ENCODE measurements around the gene GDPD3.
"Not testable (repeated sequence)": the region's sequence is repeated elsewhere in the genome, so short reads cannot be mapped to it uniquely, and the experiment has no call there.

The GDPD3 gene

GRCh38 chr16:30113031-30113710, at the start of gene GDPD3:
Gene GDPD3 (minus strand): TSS chr16:30113537. CDS start chr16:30113478, 59 bp downstream.
- DNase-seq (ENCODE audit: low read depth in 2 of 2, low spot score in 1 of 2), result no peak

DNA sequence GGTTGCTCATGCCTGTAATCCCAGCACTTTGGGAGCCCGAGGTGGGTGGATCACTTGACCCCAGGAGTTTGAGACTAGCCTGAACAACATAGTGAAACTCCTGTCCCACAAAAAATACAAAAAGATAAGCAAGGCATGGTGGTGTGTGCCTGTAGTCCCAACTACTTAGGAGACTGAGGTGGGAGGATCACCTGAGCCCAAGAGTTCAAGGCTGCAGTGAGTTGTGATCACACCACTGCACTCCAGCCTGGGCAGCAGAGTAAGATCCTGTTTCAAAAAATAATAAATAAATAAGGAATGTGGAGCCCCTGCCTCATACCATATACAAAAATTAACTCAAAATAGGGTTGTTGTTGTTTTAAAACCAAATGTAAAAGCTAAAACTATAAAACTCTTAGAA, 43.9 kb upstream of the GDPD3 start:
- no peak for DNase-seq (ENCODE audit: low read depth in 2 of 2, low spot score in 1 of 2)

- DNase-seq (ENCODE audit: low read depth in 2 of 2, low spot score in 1 of 2), result no peak
Observed at GRCh38 chr16:30155188-30155587, 41.9 kb upstream of the GDPD3 start.

GRCh38 chr16:30152517-30152916, 39.2 kb upstream of the GDPD3 start:
- DNase-seq (ENCODE audit: low read depth in 2 of 2, low spot score in 1 of 2), result no peak

DNA sequence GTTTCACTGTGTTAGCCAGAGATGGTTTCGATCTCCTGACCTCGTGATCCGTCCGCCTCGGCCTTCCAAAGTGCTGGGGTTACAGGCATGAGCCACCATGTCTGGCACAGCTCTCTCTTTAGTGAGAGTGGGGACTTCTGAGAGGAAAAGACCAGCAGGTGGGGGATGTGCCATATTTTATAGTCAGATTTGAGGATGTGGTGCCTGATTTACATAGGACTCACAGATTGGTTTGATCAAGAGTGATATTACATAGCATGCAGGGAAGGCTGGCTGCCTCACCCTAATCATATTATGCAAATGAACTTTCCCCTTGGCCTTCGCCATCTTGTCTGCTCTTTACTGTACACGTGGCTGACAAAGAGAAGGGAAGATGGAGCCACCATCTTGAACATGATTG, 37.8 kb upstream of the GDPD3 start:
- no peak for DNase-seq (ENCODE audit: low read depth in 2 of 2, low spot score in 1 of 2)

GRCh38 chr16:30149250-30149930, 36.1 kb upstream of the GDPD3 start:
- no peak for DNase-seq (ENCODE audit: low read depth in 2 of 2, low spot score in 1 of 2)

GRCh38 chr16:30147843-30148510, 34.6 kb upstream of the GDPD3 start:
- DNase-seq (ENCODE audit: low read depth in 2 of 2, low spot score in 1 of 2), result no peak

- no peak for DNase-seq (ENCODE audit: low read depth in 2 of 2, low spot score in 1 of 2)
Observed at GRCh38 chr16:30145657-30146056, 32.3 kb upstream of the GDPD3 start.

GRCh38 chr16:30144917-30145316, 31.6 kb upstream of the GDPD3 start:
- no peak for DNase-seq (ENCODE audit: low read depth in 2 of 2, low spot score in 1 of 2)

- no peak for DNase-seq (ENCODE audit: low read depth in 2 of 2, low spot score in 1 of 2)
Observed at GRCh38 chr16:30144017-30144416, 30.7 kb upstream of the GDPD3 start.

DNA sequence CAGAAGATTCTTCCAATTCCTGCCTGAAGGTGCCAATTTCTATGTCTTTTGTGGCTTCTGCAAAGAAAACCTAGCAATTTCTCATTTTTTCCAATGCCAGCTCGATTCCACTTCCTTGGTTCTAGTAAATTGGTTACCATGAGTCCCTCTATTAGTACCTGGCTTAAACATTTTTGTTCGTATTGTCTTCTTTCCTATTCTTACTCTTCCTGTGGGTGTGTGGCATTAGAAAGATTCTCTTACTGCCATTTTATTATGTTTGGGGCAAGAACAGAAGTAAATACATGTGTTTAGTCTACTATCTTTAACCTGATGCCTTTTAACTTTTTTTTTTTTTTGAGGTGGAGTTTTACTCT, 30.0 kb upstream of the GDPD3 start:
- DNase-seq (ENCODE audit: low read depth in 2 of 2, low spot score in 1 of 2), result no peak

DNA sequence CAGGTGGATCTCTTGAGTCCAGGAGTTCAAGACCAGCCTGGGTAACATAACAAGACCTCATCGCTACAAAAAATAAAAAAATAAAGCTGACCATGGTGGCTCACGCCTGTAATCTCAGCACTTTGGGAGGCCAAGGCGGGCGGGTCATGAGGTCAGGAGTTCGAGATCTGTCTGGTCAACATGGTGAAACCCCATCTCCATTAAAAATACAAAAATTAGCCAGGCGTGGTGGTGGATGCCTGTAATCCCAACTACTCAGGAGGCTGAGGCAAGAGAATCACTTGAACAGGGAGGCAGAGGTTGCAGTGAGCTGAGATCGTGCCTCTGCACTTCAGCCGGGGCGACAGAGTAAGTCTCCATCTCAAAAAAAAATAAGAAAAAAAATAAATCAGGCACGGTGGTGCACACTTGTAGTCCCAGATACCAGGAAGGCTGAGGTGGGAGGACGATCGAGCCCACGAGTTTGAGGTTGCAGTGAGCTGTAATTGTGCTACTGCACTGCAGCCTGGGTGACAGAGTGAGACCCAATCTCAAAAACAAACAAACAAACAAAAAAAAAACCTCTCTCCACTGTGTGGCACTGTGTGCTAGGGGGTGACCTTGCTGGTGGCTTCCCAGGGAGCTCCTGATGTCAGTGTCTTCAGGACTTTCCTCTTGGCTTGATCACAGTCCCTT, 29.5 kb upstream of the GDPD3 start:
- DNase-seq (ENCODE audit: low read depth in 2 of 2, low spot score in 1 of 2), result no peak

DNA sequence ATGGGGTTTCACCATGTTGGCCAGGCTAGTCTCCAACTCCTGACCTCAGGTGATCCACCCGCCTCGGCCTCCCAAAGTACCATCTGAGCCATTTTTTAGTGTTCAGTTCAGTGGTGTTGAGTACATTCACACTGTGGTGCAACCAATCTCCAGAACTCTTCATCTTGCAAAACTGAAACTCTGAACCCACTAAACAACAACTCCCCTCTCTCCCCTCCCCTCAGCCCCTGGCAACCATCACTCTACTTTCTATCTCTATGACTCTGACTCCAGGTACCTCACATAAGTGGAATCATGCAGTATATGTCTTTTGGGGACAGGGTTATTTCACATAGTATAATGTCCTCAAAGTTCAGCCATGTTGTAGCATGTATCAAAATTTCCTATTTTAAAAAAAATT, 28.4 kb upstream of the GDPD3 start:
- DNase-seq (ENCODE audit: low read depth in 2 of 2, low spot score in 1 of 2), result no peak

DNA sequence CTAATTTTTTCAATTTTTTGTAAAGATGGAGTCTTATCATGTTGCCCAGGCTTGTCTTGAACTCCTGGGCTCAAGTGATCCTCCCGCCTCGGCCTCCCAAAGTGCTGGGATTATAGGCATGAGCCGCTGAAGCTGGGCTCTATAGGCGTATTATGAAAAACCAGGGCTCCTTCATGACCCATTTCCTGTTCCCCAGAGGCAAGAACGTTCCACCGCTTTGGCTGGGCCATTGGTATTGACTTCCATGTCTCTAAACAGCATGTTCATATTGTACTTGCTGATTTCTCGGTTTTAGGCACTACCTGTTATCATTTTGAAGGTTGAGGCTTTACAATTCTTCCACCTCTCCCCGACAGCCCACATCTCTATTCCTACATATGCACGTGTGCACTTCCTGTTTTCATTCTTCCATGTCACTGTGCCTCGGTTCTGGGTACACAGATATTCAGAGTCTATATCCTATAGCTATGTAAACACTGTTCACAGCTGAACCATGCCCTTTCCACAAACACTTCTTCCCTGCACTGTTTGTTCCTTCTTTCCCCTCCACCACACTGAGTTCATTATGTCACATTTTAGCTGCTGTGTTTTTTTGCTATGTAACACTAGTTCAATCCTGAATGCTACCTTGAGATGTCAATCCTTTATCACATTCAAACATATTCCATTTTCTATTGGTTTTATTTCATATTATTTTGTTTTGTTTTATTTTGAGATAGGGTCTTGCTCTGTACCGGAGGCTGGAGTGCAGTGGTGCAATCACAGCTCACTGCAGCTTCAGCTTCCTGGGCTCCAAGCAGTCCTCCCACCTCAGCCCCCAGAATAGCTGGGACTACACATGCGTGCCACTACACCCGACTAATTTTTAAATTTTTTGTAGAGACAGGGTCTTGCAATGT, 26.5 kb upstream of the GDPD3 start:
- no peak for DNase-seq (ENCODE audit: low read depth in 2 of 2, low spot score in 1 of 2)

GRCh38 chr16:30137897-30138296, 24.6 kb upstream of the GDPD3 start:
- no peak for DNase-seq (ENCODE audit: low read depth in 2 of 2, low spot score in 1 of 2)

- DNase-seq (ENCODE audit: low read depth in 2 of 2, low spot score in 1 of 2), result no peak
Observed at GRCh38 chr16:30136971-30137605, 23.8 kb upstream of the GDPD3 start.

DNA sequence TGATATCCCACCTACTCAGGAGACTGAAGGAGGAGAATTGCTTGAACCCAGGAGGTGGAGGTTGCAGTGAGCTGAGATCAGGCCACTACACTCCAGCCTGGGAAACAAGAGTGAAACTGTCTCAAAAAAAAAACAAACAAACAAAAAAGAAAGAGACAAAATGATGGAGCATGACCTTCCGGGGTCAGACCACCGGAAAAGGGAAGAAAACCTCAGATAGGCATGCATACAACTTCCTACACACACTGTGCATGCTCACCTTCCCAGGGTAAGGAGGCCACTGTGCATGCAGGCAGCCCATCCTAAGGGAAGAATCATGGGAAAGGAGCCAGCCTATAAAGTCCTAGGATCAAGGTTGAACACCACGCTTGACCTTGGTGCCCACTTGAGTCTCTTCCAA, 19.3 kb upstream of the GDPD3 start:
- no peak for DNase-seq (ENCODE audit: low read depth in 2 of 2, low spot score in 1 of 2)

DNA sequence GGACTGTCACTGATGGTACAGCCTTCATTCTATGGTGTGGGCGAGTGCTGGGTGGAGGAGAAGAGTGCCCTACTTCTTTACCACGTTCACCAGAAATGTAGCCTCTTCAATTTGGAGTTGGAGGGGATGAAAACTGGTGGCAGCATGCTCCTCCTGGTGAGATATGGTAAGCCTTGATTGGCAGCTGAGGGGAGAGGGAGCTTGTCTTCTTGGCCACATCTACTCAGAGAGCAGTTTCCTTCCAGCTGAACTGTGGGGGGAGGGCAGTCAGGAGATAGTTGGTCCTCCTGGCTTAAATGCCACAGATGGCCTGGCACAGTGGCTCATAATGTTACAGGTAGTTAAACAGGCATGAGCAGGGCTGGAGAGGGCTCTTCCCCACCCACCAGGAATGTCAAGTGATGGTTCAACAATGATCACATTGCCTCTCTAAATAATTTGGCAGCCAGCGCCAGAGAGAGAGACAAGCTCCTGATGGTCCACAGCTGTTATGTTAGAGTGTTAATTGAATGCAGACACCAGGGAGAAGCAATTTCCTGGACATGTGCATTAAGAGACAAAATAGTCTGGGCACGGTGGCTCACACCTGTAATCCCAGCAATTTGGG, 18.6 kb upstream of the GDPD3 start:
- no peak for DNase-seq (ENCODE audit: low read depth in 2 of 2, low spot score in 1 of 2)

- DNase-seq (ENCODE audit: low read depth in 2 of 2, low spot score in 1 of 2), result no peak
Observed at GRCh38 chr16:30127993-30128392, 14.7 kb upstream of the GDPD3 start.

DNA sequence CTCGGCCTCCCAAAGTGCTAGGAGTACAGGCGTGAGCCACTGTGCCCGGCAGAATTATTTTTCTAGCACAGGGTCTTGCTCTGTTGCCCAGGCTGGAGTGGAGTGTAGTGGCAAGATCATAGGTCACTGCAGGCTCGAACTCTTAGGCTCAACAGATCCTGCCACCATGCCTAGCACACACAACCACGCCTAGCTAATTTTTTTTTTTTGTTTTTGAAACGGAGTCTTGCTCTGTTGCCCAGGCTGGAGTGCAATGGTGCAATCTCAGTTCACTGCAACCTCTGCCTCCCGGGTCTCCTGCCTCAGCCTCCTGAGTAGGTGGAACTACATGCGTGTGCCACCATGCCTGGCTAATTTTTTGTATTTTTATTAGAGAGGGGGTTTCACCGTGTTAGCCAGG, 12.4 kb upstream of the GDPD3 start:
- not testable (repeated sequence) for DNase-seq (ENCODE audit: low read depth in 2 of 2, low spot score in 1 of 2)

Data from stimulated activated CD8-positive, alpha-beta memory T cell treated with anti-CD3 and anti-CD28 coated beads, Interleukin-4, amount 100 ng/mL, for 1 hour (primary cell).